GF-D8 (cell line): Measurements from ENCODE around the gene NSD2.

ENCODE experiments used
- DNase-seq: peaks from one replicate; lab custom pipeline; 2025; lab: John Stamatoyannopoulos, UW

NSD2 gene

GRCh38 chr4:1971456-1972200, 100.4 kb downstream of the NSD2 start:
- DNase-seq: no peak

GRCh38 chr4:1972414-1972813, 101.2 kb downstream of the NSD2 start:
- no peak for DNase-seq

- no peak for DNase-seq
Measured at GRCh38 chr4:1973218-1973617, 102.0 kb downstream of the NSD2 start.

GRCh38 chr4:1973661-1974060, 102.5 kb downstream of the NSD2 start:
- no peak for DNase-seq

GRCh38 chr4:1974840-1975239, 103.6 kb downstream of the NSD2 start:
- no peak for DNase-seq

- no peak for DNase-seq
Measured at GRCh38 chr4:1975391-1975801, 104.2 kb downstream of the NSD2 start.

GRCh38 chr4:1975880-1976279, 104.7 kb downstream of the NSD2 start:
- DNase-seq: no peak

GRCh38 chr4:1976416-1977352, 105.5 kb downstream of the NSD2 start:
- DNase-seq: no peak

GRCh38 chr4:1978226-1978625, 107.0 kb downstream of the NSD2 start:
- DNase-seq: no peak

GRCh38 chr4:1978741-1979476, 107.7 kb downstream of the NSD2 start:
- no peak for DNase-seq

- no peak for DNase-seq
Measured at GRCh38 chr4:1979477-1980196, 108.4 kb downstream of the NSD2 start.

- DNase-seq: no peak
Measured at GRCh38 chr4:1980561-1981041, 109.4 kb downstream of the NSD2 start.

GRCh38 chr4:1981251-1982058, 110.3 kb downstream of the NSD2 start:
- no peak for DNase-seq

- no peak for DNase-seq
Measured at GRCh38 chr4:1982124-1983052, 111.2 kb downstream of the NSD2 start.

GRCh38 chr4:1983053-1983845, 112.1 kb downstream of the NSD2 start:
- DNase-seq: no peak

GRCh38 chr4:1983846-1984405, 112.7 kb downstream of the NSD2 start:
- DNase-seq: no peak

- no peak for DNase-seq
Measured at GRCh38 chr4:1984406-1985191, 113.4 kb downstream of the NSD2 start.

GRCh38 chr4:1985294-1985693, 114.1 kb downstream of the NSD2 start:
- DNase-seq: no peak
